Measurements from ENCODE around the gene ATP9A. TPM values are rescaled to one million over a fixed set of nuclear protein-coding genes. Genes with fewer than 3 reads are reported as not detected.

Gene ATP9A
- total and polyA plus RNA-seq, 4 donors, result 10.6 to 59.8 (median 33.2) TPM

GRCh38 chr20:51715163-51715855, 52.9 kb downstream of the ATP9A start:
- DNase-seq (no peak), ATAC-seq (ENCODE audit: low FRiP score) (no peak)
- H3K27ac ChIP-seq (ENCODE audit: low read depth in 1 of 2, low read length in 2 of 2), result no peak overlapping the region
- no peaks in the 10 kb centered on the region for H3K27me3 ChIP-seq (ENCODE audit: control insufficient read depth in 1 of 2, insufficient read depth in 2 of 2, low read length in 1 of 2)
- 75 to 76% methylated on average over 10 of the region's 10 CpGs for WGBS, 2 donors
- H3K4me3 ChIP-seq (ENCODE audit: low read length in 2 of 2), result no peak overlapping the region
- H3K4me1 ChIP-seq (ENCODE audit: control insufficient read depth in 1 of 2, insufficient read depth in 2 of 2, low read length in 2 of 2), result no peaks in the 10 kb centered on the region
- intact Hi-C loops (cut with DNase I), result loop anchor here in 1 of 2 donors (10.0 kb wide), 1 partner anchor 59 kb away; no protein-coding TSS in a partner anchor
- H3K9me3 ChIP-seq (ENCODE audit: control insufficient read depth, low read length), result no peaks in the 10 kb centered on the region
- H3K36me3 ChIP-seq (ENCODE audit: control insufficient read depth in 1 of 2, insufficient read depth in 2 of 2, low read length in 1 of 2), result no peaks in the 10 kb centered on the region

DNA sequence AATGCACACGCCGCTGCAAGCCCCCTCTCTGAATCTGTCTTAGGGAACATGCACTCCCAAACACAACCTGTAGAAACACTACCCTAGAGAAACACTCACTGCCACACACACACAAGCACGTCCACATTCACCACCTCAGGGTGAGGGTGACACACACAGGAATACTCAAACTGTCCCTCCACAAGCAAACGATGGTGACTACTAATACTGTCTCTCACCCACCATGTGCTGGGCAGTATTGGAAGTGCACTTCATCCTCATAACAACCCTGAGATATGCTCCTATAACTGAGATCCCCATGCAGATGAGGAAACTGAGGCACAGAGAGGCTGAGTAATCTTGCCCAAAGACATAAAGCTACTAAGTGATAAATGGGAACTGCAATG, 55.0 kb downstream of the ATP9A start:
- H3K4me3 ChIP-seq (ENCODE audit: low read length in 2 of 2), result no peak overlapping the region
- no peak for ATAC-seq (ENCODE audit: low FRiP score)
- intact Hi-C loops (cut with DNase I), result loop anchor here in 1 of 2 donors (10.0 kb wide), 1 partner anchor 62 kb away; no protein-coding TSS in a partner anchor
- no peaks in the 10 kb centered on the region for H3K36me3 ChIP-seq (ENCODE audit: control insufficient read depth in 1 of 2, insufficient read depth in 2 of 2, low read length in 1 of 2)
- 84 to 87% methylated on average over 4 of the region's 4 CpGs for WGBS, 2 donors
- no peak for DNase-seq
- no peaks in the 10 kb centered on the region for H3K4me1 ChIP-seq (ENCODE audit: control insufficient read depth in 1 of 2, insufficient read depth in 2 of 2, low read length in 2 of 2)
- H3K9me3 ChIP-seq (ENCODE audit: control insufficient read depth, low read length), result no peaks in the 10 kb centered on the region
- H3K27ac ChIP-seq (ENCODE audit: low read depth in 1 of 2, low read length in 2 of 2), result no peak overlapping the region
- H3K27me3 ChIP-seq (ENCODE audit: control insufficient read depth in 1 of 2, insufficient read depth in 2 of 2, low read length in 1 of 2), result no peaks in the 10 kb centered on the region

DNA sequence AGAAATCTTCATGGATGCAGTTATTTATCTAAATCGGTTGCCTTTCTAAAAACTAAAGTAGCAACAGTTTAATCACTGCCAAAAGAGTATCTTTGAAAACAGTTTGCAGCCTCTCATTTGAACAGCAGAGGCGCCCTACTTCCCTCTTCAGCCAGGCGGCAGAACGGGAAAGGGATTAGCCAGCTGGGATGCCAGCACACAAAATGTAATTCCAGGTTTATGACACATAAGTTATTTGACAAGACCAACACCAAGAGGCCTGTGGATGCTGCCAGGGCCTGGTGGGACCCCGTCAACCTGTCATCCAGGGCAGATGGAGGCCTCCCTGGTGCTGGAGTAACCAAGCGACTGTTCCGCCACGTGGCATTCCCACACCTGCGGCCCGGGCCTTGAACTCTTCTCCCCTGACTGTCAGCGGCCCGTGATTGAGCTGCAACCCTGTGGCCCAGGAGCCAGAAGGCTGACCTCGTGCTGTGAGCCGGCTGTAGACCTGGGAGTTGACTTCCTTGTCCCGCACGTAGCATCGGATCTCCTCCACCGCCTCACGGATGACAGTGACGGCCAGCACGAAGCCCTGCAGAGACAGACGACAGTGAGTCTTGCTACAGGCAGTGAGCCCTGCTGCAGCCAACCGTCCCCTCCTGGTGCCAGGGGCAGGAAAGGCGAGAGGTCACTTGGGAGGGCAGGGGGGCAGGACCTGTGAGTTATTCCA, 55.5 kb downstream of the ATP9A start:
- DNase-seq, result no peak
- intact Hi-C loops (cut with DNase I), result loop anchor here in 1 of 2 donors (10.0 kb wide), 1 partner anchor 62 kb away; no protein-coding TSS in a partner anchor
- 63 to 69% methylated on average over 24 of the region's 24 CpGs for WGBS, 2 donors
- no peaks in the 10 kb centered on the region for H3K4me1 ChIP-seq (ENCODE audit: control insufficient read depth in 1 of 2, insufficient read depth in 2 of 2, low read length in 2 of 2)
- no peak for ATAC-seq (ENCODE audit: low FRiP score)
- H3K4me3 ChIP-seq (ENCODE audit: low read length in 2 of 2), result no peak overlapping the region
- no peaks in the 10 kb centered on the region for H3K36me3 ChIP-seq (ENCODE audit: control insufficient read depth in 1 of 2, insufficient read depth in 2 of 2, low read length in 1 of 2)
- H3K27ac ChIP-seq (ENCODE audit: low read depth in 1 of 2, low read length in 2 of 2), result no peak overlapping the region
- no peaks in the 10 kb centered on the region for H3K27me3 ChIP-seq (ENCODE audit: control insufficient read depth in 1 of 2, insufficient read depth in 2 of 2, low read length in 1 of 2)
- H3K9me3 ChIP-seq (ENCODE audit: control insufficient read depth, low read length), result no peaks in the 10 kb centered on the region

DNA sequence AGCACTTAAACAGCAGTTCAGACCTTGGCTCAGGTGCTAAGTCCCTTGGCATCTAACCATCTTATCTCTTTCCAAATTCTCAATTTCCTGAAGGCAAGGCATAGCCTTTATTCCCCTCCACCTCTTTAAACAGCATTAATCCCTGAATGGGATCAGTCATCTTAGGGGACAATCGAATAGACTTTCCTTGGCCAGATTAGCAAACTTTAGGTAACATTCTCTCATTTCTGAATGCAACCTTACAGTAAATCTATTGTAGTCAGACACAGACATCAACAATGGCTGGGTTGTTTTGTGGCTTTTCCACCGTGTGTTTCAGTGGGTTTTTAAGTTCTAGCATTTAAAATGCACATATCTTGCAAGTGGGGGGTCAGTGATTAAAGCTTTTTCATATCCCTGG, 56.8 kb downstream of the ATP9A start:
- Histone ChIP-seq H3K27ac (ENCODE audit: low read depth in 1 of 2, low read length in 2 of 2) (no peak overlapping the region), H3K4me3 (ENCODE audit: low read length in 2 of 2) (no peak overlapping the region), H3K4me1 (ENCODE audit: control insufficient read depth in 1 of 2, insufficient read depth in 2 of 2, low read length in 2 of 2) (no peaks in the 10 kb centered on the region), H3K9me3 (ENCODE audit: control insufficient read depth, low read length) (no peaks in the 10 kb centered on the region), H3K36me3 (ENCODE audit: control insufficient read depth in 1 of 2, insufficient read depth in 2 of 2, low read length in 1 of 2) (no peaks in the 10 kb centered on the region), H3K27me3 (ENCODE audit: control insufficient read depth in 1 of 2, insufficient read depth in 2 of 2, low read length in 1 of 2) (no peaks in the 10 kb centered on the region)
- DNase-seq (no peak), ATAC-seq (ENCODE audit: low FRiP score) (no peak)
- intact Hi-C loops (cut with DNase I), result loop anchor here in 1 of 2 donors (10.0 kb wide), 1 partner anchor 63 kb away; no protein-coding TSS in a partner anchor
- WGBS, 2 donors, result 94 to 96% methylated on average over 2 of the region's 2 CpGs

GRCh38 chr20:51710361-51710894, 57.8 kb downstream of the ATP9A start:
- Histone ChIP-seq H3K27me3 (ENCODE audit: control insufficient read depth in 1 of 2, insufficient read depth in 2 of 2, low read length in 1 of 2) (no peaks in the 10 kb centered on the region), H3K4me3 (ENCODE audit: low read length in 2 of 2) (no peak overlapping the region), H3K36me3 (ENCODE audit: control insufficient read depth in 1 of 2, insufficient read depth in 2 of 2, low read length in 1 of 2) (no peaks in the 10 kb centered on the region), H3K4me1 (ENCODE audit: control insufficient read depth in 1 of 2, insufficient read depth in 2 of 2, low read length in 2 of 2) (no peaks in the 10 kb centered on the region), H3K27ac (ENCODE audit: low read depth in 1 of 2, low read length in 2 of 2) (no peak overlapping the region), H3K9me3 (ENCODE audit: control insufficient read depth, low read length) (no peaks in the 10 kb centered on the region)
- ATAC-seq (ENCODE audit: low FRiP score) (no peak), DNase-seq (no peak)
- intact Hi-C loops (cut with DNase I), result loop anchor here in 1 of 2 donors (10.0 kb wide), 1 partner anchor 64 kb away; no protein-coding TSS in a partner anchor
- WGBS, 2 donors, result 77 to 80% methylated on average over 10 of the region's 10 CpGs

- Histone ChIP-seq H3K9me3 (ENCODE audit: control insufficient read depth, low read length) (no peaks in the 10 kb centered on the region), H3K27me3 (ENCODE audit: control insufficient read depth in 1 of 2, insufficient read depth in 2 of 2, low read length in 1 of 2) (no peaks in the 10 kb centered on the region), H3K36me3 (ENCODE audit: control insufficient read depth in 1 of 2, insufficient read depth in 2 of 2, low read length in 1 of 2) (no peaks in the 10 kb centered on the region), H3K4me1 (ENCODE audit: control insufficient read depth in 1 of 2, insufficient read depth in 2 of 2, low read length in 2 of 2) (no peaks in the 10 kb centered on the region), H3K27ac (ENCODE audit: low read depth in 1 of 2, low read length in 2 of 2) (no peak overlapping the region), H3K4me3 (ENCODE audit: low read length in 2 of 2) (no peak overlapping the region)
- ATAC-seq (ENCODE audit: low FRiP score) (no peak), DNase-seq (no peak)
- intact Hi-C loops (cut with DNase I), result loop anchor here in 1 of 2 donors (10.0 kb wide), 2 partner anchors 59 to 259 kb away; partner anchors contain the start of gene ATP9A
- 68 to 69% methylated on average over 4 of the region's 4 CpGs for WGBS, 2 donors
Measured at GRCh38 chr20:51705400-51705799, 62.8 kb downstream of the ATP9A start.

GRCh38 chr20:51703400-51704287, 64.5 kb downstream of the ATP9A start:
- H3K4me1 ChIP-seq (ENCODE audit: control insufficient read depth in 1 of 2, insufficient read depth in 2 of 2, low read length in 2 of 2), result no peaks in the 10 kb centered on the region
- DNase-seq (no peak), ATAC-seq (ENCODE audit: low FRiP score) (no peak)
- no peak overlapping the region for H3K4me3 ChIP-seq (ENCODE audit: low read length in 2 of 2)
- H3K36me3 ChIP-seq (ENCODE audit: control insufficient read depth in 1 of 2, insufficient read depth in 2 of 2, low read length in 1 of 2), result no peaks in the 10 kb centered on the region
- H3K27ac ChIP-seq (ENCODE audit: low read depth in 1 of 2, low read length in 2 of 2), result no peak overlapping the region
- WGBS, 2 donors, result 89 to 92% methylated on average over 8 of the region's 8 CpGs
- no peaks in the 10 kb centered on the region for H3K27me3 ChIP-seq (ENCODE audit: control insufficient read depth in 1 of 2, insufficient read depth in 2 of 2, low read length in 1 of 2)
- no peaks in the 10 kb centered on the region for H3K9me3 ChIP-seq (ENCODE audit: control insufficient read depth, low read length)
- intact Hi-C loops (cut with DNase I), result loop anchor here in 1 of 2 donors (5.0 to 10.0 kb wide), 3 partner anchors 61 to 379 kb away; partner anchors contain the start of gene ATP9A

DNA sequence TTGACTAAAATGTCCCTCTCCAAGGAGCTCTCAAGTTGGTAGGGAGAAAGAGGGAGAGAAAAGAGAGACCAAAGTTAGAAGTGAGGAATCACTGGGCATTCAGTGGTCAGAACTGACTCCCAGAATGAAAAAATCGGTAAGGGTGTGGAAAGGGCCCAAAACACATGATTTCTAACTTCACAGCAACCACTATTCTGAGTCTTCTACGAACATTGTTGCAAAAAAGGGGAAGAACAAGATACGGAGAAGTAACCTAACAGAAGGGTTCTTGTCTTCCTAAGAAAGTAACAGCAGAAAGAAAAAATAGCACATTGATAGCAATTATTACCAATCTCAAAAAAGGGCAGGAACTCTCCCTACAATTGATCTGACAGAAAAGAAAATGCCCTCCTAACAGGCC, 65.6 kb downstream of the ATP9A start:
- H3K9me3 ChIP-seq (ENCODE audit: control insufficient read depth, low read length), result no peaks in the 10 kb centered on the region
- H3K36me3 ChIP-seq (ENCODE audit: control insufficient read depth in 1 of 2, insufficient read depth in 2 of 2, low read length in 1 of 2), result no peaks in the 10 kb centered on the region
- no peak for ATAC-seq (ENCODE audit: low FRiP score)
- no peaks in the 10 kb centered on the region for H3K27me3 ChIP-seq (ENCODE audit: control insufficient read depth in 1 of 2, insufficient read depth in 2 of 2, low read length in 1 of 2)
- 67 to 76% methylated on average over 3 of the region's 3 CpGs for WGBS, 2 donors
- no peak overlapping the region for H3K4me3 ChIP-seq (ENCODE audit: low read length in 2 of 2)
- intact Hi-C loops (cut with DNase I), result loop anchor here in 1 of 2 donors (5.0 to 10.0 kb wide), 3 partner anchors 62 to 380 kb away; partner anchors contain the start of gene ATP9A
- no peak for DNase-seq
- no peaks in the 10 kb centered on the region for H3K4me1 ChIP-seq (ENCODE audit: control insufficient read depth in 1 of 2, insufficient read depth in 2 of 2, low read length in 2 of 2)
- H3K27ac ChIP-seq (ENCODE audit: low read depth in 1 of 2, low read length in 2 of 2), result no peak overlapping the region

Data from aorta (tissue), 5 donors.